ENCODE data around the gene RPUSD4. TPM values are rescaled to one million over a fixed set of nuclear protein-coding genes. Genes with fewer than 3 reads are reported as not detected.

RPUSD4 gene
- total and polyA plus RNA-seq, 11 donors = 15.4 to 50.0 (median 33.2) TPM

DNA sequence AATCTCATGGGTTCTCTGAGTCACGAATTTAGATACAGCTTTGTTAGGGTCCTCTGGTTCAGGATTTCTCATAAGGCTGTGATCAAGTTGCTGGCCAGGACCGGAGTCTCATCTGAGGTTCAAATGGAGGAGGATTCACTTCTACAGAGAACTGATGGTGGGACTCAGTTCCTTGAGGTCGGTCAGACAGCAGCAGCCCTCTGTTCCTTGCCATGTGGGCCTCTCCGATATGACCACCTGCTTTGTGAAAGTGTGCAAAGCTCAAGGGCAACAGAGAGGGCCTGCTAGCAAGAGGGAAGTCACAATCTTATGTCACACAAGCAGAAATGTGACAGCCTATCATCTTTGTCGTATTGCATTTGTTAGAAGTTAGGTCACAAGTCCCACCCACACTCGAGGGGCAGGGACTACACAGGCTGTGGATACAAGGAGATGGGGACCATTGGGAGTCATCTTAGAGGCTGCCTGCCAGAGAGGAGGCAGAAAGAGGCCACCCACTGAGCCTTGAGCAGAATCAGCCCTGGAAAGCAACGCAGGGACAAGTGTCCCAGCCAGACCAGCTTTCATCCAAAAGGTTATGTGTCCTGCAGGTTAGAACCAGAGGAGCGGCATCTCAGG is 34.5 kb downstream of the RPUSD4 start:
- ATAC-seq = no peak
- Histone ChIP-seq H3K36me3 (no peaks in the 10 kb centered on the region), H3K27me3 (no peaks in the 10 kb centered on the region), H3K4me3 (no peak overlapping the region), H3K4me1 (peaks cover 0 to 9% (median 1%) of the 10 kb centered on the region in 12 donors), H3K27ac (no peak overlapping the region), H3K9me3 (peaks cover 0 to 3% (median 0%) of the 10 kb centered on the region in 12 donors)
- WGBS, 4 donors = 79 to 90% (median 84%) methylated on average over 8 of the region's 8 CpGs
- intact Hi-C loops (cut with DNase I) = no loop called here
- DNase-seq = no peak
- TF ChIP-seq, protein P1, sequence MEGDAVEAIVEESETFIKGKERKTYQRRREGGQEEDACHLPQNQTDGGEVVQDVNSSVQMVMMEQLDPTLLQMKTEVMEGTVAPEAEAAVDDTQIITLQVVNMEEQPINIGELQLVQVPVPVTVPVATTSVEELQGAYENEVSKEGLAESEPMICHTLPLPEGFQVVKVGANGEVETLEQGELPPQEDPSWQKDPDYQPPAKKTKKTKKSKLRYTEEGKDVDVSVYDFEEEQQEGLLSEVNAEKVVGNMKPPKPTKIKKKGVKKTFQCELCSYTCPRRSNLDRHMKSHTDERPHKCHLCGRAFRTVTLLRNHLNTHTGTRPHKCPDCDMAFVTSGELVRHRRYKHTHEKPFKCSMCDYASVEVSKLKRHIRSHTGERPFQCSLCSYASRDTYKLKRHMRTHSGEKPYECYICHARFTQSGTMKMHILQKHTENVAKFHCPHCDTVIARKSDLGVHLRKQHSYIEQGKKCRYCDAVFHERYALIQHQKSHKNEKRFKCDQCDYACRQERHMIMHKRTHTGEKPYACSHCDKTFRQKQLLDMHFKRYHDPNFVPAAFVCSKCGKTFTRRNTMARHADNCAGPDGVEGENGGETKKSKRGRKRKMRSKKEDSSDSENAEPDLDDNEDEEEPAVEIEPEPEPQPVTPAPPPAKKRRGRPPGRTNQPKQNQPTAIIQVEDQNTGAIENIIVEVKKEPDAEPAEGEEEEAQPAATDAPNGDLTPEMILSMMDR (IDR thresholded peaks at IDR 0.05) = no peak
- TF ChIP-seq POLR2A (IDR thresholded peaks at IDR 0.05) = no peak

DNA sequence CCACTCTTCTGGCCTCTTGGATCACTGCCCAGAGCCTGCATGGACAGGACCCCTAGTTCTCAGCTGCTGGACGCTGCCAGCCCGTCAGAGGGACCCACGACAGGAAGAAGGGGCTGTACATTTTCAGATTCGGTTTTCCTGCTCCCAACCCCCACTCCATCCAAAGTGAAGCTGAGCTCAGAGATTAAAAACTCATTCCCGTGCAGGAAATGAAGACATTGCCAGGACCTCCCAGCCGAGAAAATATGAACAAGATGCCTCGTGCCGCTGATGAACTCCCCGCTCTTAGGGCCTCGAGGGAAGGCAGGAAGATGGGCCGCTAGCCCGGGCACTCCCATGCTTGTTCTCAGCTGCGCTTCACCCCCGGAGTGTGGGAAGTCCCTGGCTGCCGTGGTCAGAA is 36.1 kb downstream of the RPUSD4 start:
- DNase-seq = peak in 2 of 5 donors; percentile 28 to 35
- H3K27me3 ChIP-seq = no peaks in the 10 kb centered on the region
- WGBS, 4 donors = 20 to 52% (median 42%) methylated on average over 11 to 15 of the region's 15 CpGs
- no peaks in the 10 kb centered on the region for H3K36me3 ChIP-seq
- peak in 3 of 4 donors; percentile 36 to 70 (median 37) for ATAC-seq
- peaks cover 0 to 9% (median 1%) of the 10 kb centered on the region in 12 donors for H3K4me1 ChIP-seq
- intact Hi-C loops (cut with DNase I) = no loop called here
- H3K27ac ChIP-seq = no peak overlapping the region
- TF ChIP-seq, protein P1 (IDR thresholded peaks at IDR 0.05) = no peak
- TF ChIP-seq POLR2A (IDR thresholded peaks at IDR 0.05) = no peak
- no peak overlapping the region for H3K4me3 ChIP-seq
- H3K9me3 ChIP-seq = no peaks in the 10 kb centered on the region

DNA sequence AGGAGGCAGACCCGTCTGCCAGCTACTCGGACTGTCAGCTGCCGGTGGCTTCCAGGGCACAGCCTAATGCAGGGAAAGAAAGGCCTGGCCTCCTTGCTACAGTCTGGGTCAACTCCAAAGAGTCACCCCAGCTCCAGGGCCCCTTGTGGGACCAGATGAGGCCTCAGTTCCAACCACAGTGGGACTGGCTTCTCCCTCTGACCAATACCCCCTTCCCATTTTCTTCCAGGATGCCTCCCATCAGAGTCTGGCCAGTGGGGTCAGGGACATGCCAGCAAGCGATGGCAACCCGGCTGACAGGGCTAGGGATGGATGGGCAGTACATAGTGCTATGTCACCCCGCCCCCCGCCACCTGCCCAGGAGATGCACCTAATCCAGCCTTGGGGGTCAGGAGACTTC is 36.6 kb downstream of the RPUSD4 start:
- no peak for TF ChIP-seq POLR2A (IDR thresholded peaks at IDR 0.05)
- TF ChIP-seq, protein P1 (IDR thresholded peaks at IDR 0.05) = no peak
- WGBS, 4 donors = 87 to 95% (median 90%) methylated on average over 7 of the region's 7 CpGs
- no peaks in the 10 kb centered on the region for H3K36me3 ChIP-seq
- H3K4me1 ChIP-seq = peaks cover 0 to 9% (median 1%) of the 10 kb centered on the region in 12 donors
- H3K27me3 ChIP-seq = no peaks in the 10 kb centered on the region
- H3K4me3 ChIP-seq = no peak overlapping the region
- no peak for DNase-seq
- no peaks in the 10 kb centered on the region for H3K9me3 ChIP-seq
- H3K27ac ChIP-seq = no peak overlapping the region
- intact Hi-C loops (cut with DNase I) = no loop called here
- no peak for ATAC-seq

DNA sequence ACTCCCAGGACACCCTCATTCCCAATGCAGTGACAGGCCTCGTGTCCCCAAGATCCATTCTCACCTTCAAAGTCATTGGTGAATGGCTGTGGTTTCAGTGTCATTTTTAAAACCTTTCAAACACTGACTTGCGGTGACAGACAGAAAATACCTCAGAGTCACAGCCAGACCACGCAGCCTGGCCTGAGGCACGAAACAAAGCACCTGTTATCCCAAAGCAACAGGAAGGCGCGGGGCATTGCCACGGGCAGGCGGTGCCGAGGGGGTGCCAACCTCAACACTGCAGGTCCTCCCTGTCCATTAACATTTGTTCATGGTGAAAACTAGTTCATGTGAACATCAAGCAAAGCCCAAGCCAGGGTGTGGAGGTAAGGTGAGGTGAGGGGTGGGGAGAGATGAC is 38.2 kb downstream of the RPUSD4 start:
- H3K9me3 ChIP-seq = no peaks in the 10 kb centered on the region
- no peaks in the 10 kb centered on the region for H3K36me3 ChIP-seq
- no peak for ATAC-seq
- H3K4me1 ChIP-seq = peaks cover 0 to 9% (median 1%) of the 10 kb centered on the region in 12 donors
- no peaks in the 10 kb centered on the region for H3K27me3 ChIP-seq
- 90 to 95% (median 91%) methylated on average over 9 of the region's 9 CpGs for WGBS, 4 donors
- intact Hi-C loops (cut with DNase I) = no loop called here
- H3K27ac ChIP-seq = no peak overlapping the region
- no peak overlapping the region for H3K4me3 ChIP-seq
- no peak for TF ChIP-seq POLR2A (IDR thresholded peaks at IDR 0.05)
- TF ChIP-seq, protein P1 (IDR thresholded peaks at IDR 0.05) = no peak
- DNase-seq = no peak

All from heart left ventricle (tissue), 16 donors.